ENCODE measurements around the gene ADK.

ADK gene

GRCh38 chr10:74733612-74734011, 582.6 kb downstream of the ADK start:
- no peak for DNase-seq (ENCODE audit: low spot score)

GRCh38 chr10:74736029-74736428, 585.0 kb downstream of the ADK start:
- DNase-seq (ENCODE audit: low spot score): no peak

GRCh38 chr10:74738052-74738451, 587.0 kb downstream of the ADK start:
- DNase-seq (ENCODE audit: low spot score): no peak

- no peak for DNase-seq (ENCODE audit: low spot score)
These were observed 587.5 kb downstream of the ADK start for GRCh38 chr10:74738542-74738941.

- no peak for DNase-seq (ENCODE audit: low spot score)
These were observed 588.1 kb downstream of the ADK start for GRCh38 chr10:74738985-74739567.

GRCh38 chr10:74743401-74743800, 592.4 kb downstream of the ADK start:
- DNase-seq (ENCODE audit: low spot score): no peak

- DNase-seq (ENCODE audit: low spot score): no peak
These were observed 594.4 kb downstream of the ADK start for GRCh38 chr10:74745449-74745848.

GRCh38 chr10:74746813-74747212, 595.8 kb downstream of the ADK start:
- no peak for DNase-seq (ENCODE audit: low spot score)

- DNase-seq (ENCODE audit: low spot score): no peak
These were observed 597.5 kb downstream of the ADK start for GRCh38 chr10:74748468-74749031.

- no peak for DNase-seq (ENCODE audit: low spot score)
These were observed 599.8 kb downstream of the ADK start for GRCh38 chr10:74750848-74751274.

GRCh38 chr10:74752371-74753040, 601.5 kb downstream of the ADK start:
- DNase-seq (ENCODE audit: low spot score): no peak

- no peak for DNase-seq (ENCODE audit: low spot score)
These were observed 602.6 kb downstream of the ADK start for GRCh38 chr10:74753442-74754211.

GRCh38 chr10:74754381-74754821, 603.4 kb downstream of the ADK start:
- DNase-seq (ENCODE audit: low spot score): no peak

- DNase-seq (ENCODE audit: low spot score): no peak
These were observed 604.3 kb downstream of the ADK start for GRCh38 chr10:74755273-74755672.

Small RNA genes lying within 50 kb of the gene (small RNA-seq; reads per million reads assigned to genes)
- gene RF00019: 0 reads per million in 2 experiments
- 0 reads per million in 2 experiments for gene TIMM9P1

Data from SK-N-DZ (cell line).